ENCODE results near the gene DSTN.

DNA sequence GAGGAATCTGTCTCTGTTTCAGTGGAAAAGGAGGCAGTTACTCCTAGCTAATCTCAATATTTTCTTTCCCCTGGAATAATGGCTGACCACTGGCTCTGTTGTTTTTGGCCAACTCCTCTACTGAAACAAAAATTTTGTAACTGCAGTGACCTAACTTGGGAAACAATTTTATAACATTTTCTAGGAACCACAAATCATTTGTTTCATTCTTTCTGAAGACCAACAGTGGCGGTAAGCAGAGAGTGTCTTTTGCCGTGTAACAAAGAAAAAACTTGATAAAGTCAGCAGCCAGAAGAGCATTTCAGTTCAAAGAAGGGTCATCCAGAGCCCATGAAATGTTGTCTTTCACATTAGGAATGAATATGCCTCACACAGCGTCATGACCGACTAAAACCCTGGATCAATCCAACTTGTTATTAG, 26.9 kb upstream of the DSTN start:
- TF ChIP-seq POLR2AphosphoS5 (IDR thresholded peaks at IDR 0.05): no peak
- TF ChIP-seq, protein P1, sequence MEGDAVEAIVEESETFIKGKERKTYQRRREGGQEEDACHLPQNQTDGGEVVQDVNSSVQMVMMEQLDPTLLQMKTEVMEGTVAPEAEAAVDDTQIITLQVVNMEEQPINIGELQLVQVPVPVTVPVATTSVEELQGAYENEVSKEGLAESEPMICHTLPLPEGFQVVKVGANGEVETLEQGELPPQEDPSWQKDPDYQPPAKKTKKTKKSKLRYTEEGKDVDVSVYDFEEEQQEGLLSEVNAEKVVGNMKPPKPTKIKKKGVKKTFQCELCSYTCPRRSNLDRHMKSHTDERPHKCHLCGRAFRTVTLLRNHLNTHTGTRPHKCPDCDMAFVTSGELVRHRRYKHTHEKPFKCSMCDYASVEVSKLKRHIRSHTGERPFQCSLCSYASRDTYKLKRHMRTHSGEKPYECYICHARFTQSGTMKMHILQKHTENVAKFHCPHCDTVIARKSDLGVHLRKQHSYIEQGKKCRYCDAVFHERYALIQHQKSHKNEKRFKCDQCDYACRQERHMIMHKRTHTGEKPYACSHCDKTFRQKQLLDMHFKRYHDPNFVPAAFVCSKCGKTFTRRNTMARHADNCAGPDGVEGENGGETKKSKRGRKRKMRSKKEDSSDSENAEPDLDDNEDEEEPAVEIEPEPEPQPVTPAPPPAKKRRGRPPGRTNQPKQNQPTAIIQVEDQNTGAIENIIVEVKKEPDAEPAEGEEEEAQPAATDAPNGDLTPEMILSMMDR (IDR thresholded peaks at IDR 0.05 in 8 of 11, conservative IDR thresholded peaks at IDR 0.05 in 3 of 11): no peak
- TF ChIP-seq POLR2A (IDR thresholded peaks at IDR 0.05): no peak
